ENCODE data around the gene ZFAND4.
"Not testable (repeated sequence)": the region's sequence is repeated elsewhere in the genome, so short reads cannot be mapped to it uniquely, and the experiment has no call there.

Gene ZFAND4

GRCh38 chr10:45672181-45673073 lies at the start of gene ZFAND4:
Gene ZFAND4, minus strand, starts transcription at chr10:45672772. Its CDS starts 9,047 bp downstream, at chr10:45663725.
- DNase-seq (ENCODE audit: low read depth) = peak; percentile 87

GRCh38 chr10:45721503-45721902 lies 48.9 kb upstream of the ZFAND4 start:
- not testable (repeated sequence) for DNase-seq (ENCODE audit: low read depth)

- DNase-seq (ENCODE audit: low read depth) = not testable (repeated sequence)
Observed at GRCh38 chr10:45717642-45718041, 45.1 kb upstream of the ZFAND4 start.

GRCh38 chr10:45717053-45717452 lies 44.5 kb upstream of the ZFAND4 start:
- DNase-seq (ENCODE audit: low read depth) = not testable (repeated sequence)

GRCh38 chr10:45711223-45711622 lies 38.7 kb upstream of the ZFAND4 start:
- not testable (repeated sequence) for DNase-seq (ENCODE audit: low read depth)

- not testable (repeated sequence) for DNase-seq (ENCODE audit: low read depth)
Observed at GRCh38 chr10:45710200-45710796, 37.7 kb upstream of the ZFAND4 start.

GRCh38 chr10:45678467-45678866 lies 5.9 kb upstream of the ZFAND4 start:
- not testable (repeated sequence) for DNase-seq (ENCODE audit: low read depth)

- DNase-seq (ENCODE audit: low read depth) = no peak
Observed at GRCh38 chr10:45675388-45675787, 2.8 kb upstream of the ZFAND4 start.

GRCh38 chr10:45673074-45673648 lies 589 bp upstream of the ZFAND4 start:
- DNase-seq (ENCODE audit: low read depth) = no peak

- DNase-seq (ENCODE audit: low read depth) = not testable (repeated sequence)
Observed at GRCh38 chr10:45671300-45671699, 1.3 kb downstream of the ZFAND4 start.

- not testable (repeated sequence) for DNase-seq (ENCODE audit: low read depth)
Observed at GRCh38 chr10:45669897-45670296, 2.7 kb downstream of the ZFAND4 start.

GRCh38 chr10:45660876-45661411 lies 11.6 kb downstream of the ZFAND4 start:
- DNase-seq (ENCODE audit: low read depth) = no peak

- DNase-seq (ENCODE audit: low read depth) = no peak
Observed at GRCh38 chr10:45657033-45657926, 15.3 kb downstream of the ZFAND4 start.

GRCh38 chr10:45655219-45655618 lies 17.4 kb downstream of the ZFAND4 start:
- no peak for DNase-seq (ENCODE audit: low read depth)

GRCh38 chr10:45654753-45655141 lies 17.8 kb downstream of the ZFAND4 start:
- not testable (repeated sequence) for DNase-seq (ENCODE audit: low read depth)

GRCh38 chr10:45653454-45653853 lies 19.1 kb downstream of the ZFAND4 start:
- no peak for DNase-seq (ENCODE audit: low read depth)

GRCh38 chr10:45652511-45652910 lies 20.1 kb downstream of the ZFAND4 start:
- DNase-seq (ENCODE audit: low read depth) = no peak

- DNase-seq (ENCODE audit: low read depth) = no peak
Observed at GRCh38 chr10:45649296-45649695, 23.3 kb downstream of the ZFAND4 start.

- DNase-seq (ENCODE audit: low read depth) = no peak
Observed at GRCh38 chr10:45647118-45647517, 25.5 kb downstream of the ZFAND4 start.

- no peak for DNase-seq (ENCODE audit: low read depth)
Observed at GRCh38 chr10:45646384-45647050, 26.1 kb downstream of the ZFAND4 start.

- no peak for DNase-seq (ENCODE audit: low read depth)
Observed at GRCh38 chr10:45644527-45644926, 28.0 kb downstream of the ZFAND4 start.
